CD4-positive, alpha-beta T cell treated with Interleukin-4 for 1 hour (primary cell): Measurements from ENCODE around the gene VPS45.

Experiments
- DNase-seq, 2 donors: peaks; one replicate each; pipeline ENCODE4 v3.0.0-alpha.2; 2020 to 2022

Gene VPS45

DNA sequence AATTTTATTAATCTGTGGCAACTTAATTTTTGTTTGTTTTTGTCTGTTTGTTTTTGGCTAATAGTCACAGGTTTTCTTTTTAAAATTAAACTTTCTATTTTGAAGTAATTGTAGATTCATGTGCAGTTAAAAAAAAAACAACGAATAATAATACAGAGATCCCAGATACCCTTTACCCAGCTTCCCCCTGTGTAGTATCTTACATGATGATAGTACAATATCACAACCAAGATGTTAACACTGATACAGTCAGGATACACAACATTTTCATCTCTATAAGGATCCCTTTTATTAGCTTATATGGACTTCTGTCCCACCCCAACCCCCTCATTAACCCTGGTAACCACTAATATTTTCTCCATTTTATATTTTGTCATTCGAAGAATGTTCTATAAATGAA is 5.9 kb downstream of the VPS45 start:
- DNase-seq: no peak

- peak in 1 of 2 donors; percentile 51 for DNase-seq
Observed at GRCh38 chr1:150076066-150076465, 8.5 kb downstream of the VPS45 start.

GRCh38 chr1:150076985-150077384 is 9.4 kb downstream of the VPS45 start:
- DNase-seq: no peak

GRCh38 chr1:150080784-150081183 is 13.2 kb downstream of the VPS45 start:
- DNase-seq: no peak

- DNase-seq: no peak
Observed at GRCh38 chr1:150082494-150082893, 14.9 kb downstream of the VPS45 start.

DNA sequence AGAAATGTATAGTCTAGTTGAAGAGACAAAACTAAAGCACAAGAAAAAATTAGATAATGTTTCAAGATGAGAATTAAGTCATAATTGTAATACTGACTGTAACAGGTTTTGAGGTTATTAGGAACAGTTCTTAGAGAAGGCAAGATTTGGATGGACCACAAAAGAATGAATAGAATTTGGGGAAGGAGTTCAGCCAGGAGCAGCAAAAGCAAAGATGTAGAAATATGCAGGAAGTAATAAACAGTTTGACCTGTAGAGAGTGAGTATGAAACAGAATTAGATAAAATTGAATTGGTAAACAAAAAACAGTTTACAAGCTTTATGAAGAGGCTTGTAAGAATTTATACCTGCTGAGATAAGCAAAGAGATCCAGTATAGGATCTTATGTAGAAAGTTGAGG is 16.3 kb downstream of the VPS45 start:
- DNase-seq: no peak

DNA sequence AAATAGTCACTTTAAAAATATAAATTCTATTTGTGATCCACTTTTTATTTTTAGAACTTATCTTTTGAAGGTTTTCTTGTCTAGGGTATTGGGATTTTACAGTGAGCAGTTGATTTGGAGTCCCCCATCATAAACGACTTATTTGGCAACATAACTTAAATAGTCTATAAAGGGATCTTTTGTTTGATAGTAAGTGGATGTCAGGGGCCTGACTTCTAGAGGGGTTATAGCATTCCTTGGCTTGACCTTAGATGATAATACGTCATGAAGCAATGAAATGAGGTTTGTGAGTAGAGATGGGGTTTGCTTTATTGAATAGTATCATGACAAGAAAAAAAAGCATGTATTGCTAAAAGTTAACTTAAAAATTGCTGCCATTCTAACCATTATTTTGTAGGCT is 17.8 kb downstream of the VPS45 start:
- no peak for DNase-seq

- no peak for DNase-seq
Observed at GRCh38 chr1:150087415-150087814, 19.8 kb downstream of the VPS45 start.

DNA sequence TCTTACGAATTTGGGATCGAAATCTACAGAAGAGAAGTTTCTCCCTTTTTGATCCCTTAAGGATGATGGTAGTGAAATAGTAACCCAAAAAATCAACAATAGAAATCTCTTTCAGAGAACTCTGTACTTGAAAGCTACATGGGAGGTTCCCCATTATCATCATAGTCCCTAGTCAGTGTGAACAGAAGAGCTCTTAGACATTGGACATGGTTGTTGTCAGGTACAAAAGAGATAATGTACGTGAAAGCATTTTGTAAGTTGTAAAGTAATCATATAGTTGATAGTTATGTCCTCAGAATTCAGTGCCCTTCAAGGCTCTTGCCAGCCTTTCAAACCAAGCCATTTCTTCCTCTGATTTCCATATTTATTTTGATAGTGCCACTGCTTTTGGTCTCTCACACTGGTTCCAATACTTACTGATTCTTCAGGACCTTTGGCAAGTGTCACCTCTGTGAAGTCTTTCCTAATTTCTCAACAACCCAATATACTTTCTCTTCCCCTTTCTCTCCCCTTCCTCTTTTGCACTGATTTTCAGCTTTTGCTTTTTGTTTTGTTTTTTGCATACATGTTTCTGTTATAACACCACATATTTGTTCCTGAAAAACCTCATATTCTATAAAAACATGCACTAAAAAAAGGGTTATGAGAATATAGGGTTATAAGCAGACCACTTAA is 22.4 kb downstream of the VPS45 start:
- no peak for DNase-seq

- peak in 1 of 2 donors; percentile 39 for DNase-seq
Observed at GRCh38 chr1:150092180-150092791, 24.7 kb downstream of the VPS45 start.

DNA sequence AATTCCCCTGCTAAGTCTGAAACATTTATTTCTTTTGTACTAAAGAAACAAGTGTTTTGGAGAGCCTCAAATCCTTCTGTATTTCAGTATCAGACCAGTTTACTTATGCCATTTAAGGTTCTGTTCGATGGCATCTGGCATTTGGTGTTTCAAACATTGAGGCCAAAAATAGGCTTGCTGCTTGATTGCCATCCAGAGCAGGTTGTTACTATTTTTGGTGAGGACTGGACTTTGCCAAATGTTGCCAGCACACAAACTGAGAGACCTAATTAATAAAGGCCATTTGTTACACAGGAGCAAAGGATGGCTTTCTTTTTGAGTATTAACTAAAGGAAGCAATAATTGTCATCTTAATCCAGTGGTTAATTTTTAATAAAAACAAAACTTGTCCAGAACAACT is 26.2 kb downstream of the VPS45 start:
- no peak for DNase-seq

- DNase-seq: peak in 1 of 2 donors; percentile 34
Observed at GRCh38 chr1:150094734-150095265, 27.2 kb downstream of the VPS45 start.

DNA sequence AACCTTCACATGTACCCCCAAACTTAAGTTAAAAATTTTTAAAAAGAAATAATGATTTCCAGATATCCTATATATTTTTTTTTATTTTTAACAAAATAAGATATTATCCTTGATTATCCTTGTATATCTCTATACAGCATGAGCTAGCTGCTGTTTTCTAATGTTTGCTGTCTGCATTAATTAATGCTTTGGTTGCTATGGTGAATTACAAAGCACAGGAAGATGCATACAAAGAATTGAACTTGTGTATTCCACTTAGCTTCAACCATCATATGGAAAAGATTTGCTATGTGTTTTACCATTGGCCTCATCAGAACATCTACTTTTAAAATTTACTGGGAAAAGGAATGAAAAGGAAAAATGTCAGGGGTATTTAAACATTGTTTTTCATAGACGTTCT is 35.4 kb downstream of the VPS45 start:
- peak in 1 of 2 donors; percentile 49 for DNase-seq

GRCh38 chr1:150106341-150106740 is 38.8 kb downstream of the VPS45 start:
- DNase-seq: peak; percentile 13 to 70

- DNase-seq: peak in 1 of 2 donors; percentile 81
Observed at GRCh38 chr1:150109586-150109985, 42.0 kb downstream of the VPS45 start.

GRCh38 chr1:150110116-150110515 is 42.5 kb downstream of the VPS45 start:
- DNase-seq: peak in 1 of 2 donors; percentile 63

GRCh38 chr1:150111670-150112069 is 44.1 kb downstream of the VPS45 start:
- DNase-seq: no peak

DNA sequence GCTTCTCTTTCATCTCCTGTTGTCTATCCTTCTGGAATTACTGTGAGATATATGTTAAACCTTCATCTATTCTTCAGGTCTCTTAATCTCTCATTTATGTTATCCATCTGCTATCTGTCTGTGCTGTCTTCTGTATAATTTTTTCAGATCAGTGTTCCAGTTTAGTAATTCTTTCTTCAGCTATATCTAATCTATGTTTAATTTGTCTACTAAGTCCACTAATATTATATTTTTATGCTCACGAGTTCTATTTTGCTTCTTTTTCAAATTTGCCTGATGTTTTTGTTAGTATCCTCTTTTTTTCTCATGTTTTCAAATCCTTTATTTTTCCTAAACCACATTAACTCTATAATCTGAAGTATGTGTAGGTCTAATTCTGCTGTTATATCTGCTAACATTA is 47.5 kb downstream of the VPS45 start:
- DNase-seq: no peak

DNA sequence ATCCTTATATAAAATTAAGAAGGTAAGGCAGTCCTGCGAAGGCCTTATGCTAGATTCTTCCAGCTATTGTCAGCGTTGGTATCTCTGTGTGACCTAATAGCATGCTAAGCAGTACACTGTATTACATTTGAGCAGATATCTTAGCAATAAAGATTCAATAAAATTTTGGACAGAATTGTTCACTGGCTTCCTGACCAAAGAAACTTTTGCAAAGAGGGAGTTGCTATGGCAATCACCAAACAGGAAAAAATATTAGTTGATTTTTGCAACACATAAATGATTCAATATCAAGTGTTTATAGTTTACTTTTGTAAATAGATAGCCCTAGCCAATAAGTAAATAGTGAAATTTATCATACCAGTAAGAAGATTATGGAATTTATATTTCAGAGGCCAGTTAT is 51.1 kb downstream of the VPS45 start:
- peak in 1 of 2 donors; percentile 43 for DNase-seq

DNA sequence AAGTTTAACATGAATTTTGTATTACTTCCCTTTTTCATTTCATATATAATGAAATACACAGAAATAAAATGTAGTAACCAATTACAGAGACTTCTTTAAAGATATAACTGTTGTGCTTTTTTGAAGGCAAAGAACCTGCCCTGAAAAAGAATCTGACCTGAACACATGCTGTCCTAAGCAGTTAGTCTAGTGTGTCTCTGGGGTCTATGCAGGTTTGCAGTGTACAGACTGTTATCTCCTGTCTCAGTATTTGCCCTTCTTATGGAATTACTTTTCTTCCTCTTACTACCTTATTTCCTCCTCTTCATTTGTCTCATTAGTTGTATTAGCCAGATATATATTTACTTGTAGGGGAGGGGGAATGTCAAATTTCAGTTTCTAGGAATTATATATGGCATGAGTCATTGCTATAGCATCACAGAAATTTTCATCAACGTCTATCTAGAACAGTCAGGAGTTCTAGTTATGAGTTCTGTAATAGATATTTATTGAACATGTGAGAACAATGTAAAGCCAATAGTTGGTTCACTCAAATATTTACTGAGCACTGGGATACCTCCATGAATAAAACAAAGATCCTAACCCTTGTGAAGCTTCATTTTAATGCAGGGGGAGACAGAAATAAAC is 53.8 kb downstream of the VPS45 start:
- no peak for DNase-seq

GRCh38 chr1:150126811-150127210 is 59.2 kb downstream of the VPS45 start:
- no peak for DNase-seq

GRCh38 chr1:150127464-150127863 is 59.9 kb downstream of the VPS45 start:
- DNase-seq: no peak

DNA sequence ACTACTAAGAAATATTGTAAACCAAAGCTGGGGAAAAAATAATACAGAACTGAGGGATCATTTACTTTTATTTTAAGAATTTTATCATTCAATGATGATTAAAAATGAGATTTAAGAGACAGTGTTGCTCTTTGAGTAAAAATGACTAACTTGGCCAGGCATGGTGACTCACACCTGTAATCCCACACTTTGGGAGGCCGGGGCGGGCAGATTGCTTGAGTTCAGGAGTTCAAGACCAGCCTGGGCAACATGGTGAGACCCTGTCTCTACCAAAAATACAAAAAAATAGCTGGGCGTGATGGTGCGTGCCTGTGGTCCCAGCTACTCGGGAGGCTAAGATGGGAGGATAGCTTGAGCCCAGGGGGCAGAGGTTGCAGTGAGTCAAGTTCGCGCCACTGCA is 60.3 kb downstream of the VPS45 start:
- DNase-seq: no peak

DNA sequence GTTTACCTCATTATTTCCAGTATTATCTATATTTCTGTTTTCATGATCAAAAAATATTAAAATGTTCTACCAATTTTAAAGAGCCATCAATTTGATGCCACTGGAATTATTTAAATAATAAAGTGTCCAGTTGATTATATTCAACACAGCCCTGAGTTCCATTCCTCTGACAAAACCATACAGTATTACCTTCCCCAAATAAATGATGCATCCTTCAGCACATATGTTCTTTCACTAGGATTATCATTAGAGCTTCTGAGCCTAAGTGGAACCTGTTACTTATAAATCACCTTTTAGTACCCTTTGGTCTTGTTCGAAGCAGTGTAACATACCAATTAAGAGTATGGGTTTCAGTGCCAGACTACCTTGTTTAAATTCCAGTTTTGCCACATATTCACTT is 64.8 kb downstream of the VPS45 start:
- DNase-seq: no peak
